NCI-H510A treated with DMSO at 0.1 percent for 48 hours (cell line): Measurements from ENCODE around the gene RNASEH2B.

Source experiments
- DNase-seq: peaks from one replicate; lab custom pipeline; 2025; lab: John Stamatoyannopoulos, UW

The RNASEH2B gene

DNA sequence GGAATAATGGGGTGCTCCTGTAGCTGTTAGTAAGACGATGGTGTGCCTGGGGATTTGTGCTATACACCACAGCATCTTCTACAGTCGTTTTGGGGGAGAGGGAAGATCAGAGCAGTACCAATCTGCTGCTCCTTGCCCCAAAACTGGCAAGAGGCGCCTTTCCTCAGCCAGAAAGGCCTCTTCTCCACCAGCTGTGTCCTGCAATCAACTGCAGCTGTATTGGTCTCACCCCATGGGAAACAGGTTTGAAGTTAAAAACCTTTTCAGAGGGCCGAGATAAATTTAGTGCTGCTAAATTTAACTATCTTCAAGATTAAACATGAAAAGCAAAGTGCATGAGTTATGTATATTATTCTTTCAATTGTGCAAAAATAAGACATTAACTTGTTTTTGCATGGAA lies 1.2 kb upstream of the RNASEH2B start:
- no peak for DNase-seq

DNA sequence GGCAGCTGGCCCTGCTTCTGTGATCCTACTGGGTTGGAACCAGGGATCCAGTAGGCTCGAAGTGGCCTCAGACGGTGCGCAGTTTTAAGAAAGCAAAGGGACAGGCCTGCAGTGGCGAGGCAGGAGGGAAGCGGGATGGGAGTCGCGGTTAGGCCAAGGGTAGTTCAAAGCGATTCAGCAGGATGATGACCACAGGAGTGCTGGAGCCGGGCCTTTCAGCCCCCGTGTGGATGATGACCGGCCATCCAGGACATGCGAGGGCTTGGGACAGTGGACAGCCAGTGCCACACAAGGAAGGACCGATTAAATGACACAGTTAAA lies 854 bp downstream of the RNASEH2B start:
- DNase-seq: peak; percentile 8

DNA sequence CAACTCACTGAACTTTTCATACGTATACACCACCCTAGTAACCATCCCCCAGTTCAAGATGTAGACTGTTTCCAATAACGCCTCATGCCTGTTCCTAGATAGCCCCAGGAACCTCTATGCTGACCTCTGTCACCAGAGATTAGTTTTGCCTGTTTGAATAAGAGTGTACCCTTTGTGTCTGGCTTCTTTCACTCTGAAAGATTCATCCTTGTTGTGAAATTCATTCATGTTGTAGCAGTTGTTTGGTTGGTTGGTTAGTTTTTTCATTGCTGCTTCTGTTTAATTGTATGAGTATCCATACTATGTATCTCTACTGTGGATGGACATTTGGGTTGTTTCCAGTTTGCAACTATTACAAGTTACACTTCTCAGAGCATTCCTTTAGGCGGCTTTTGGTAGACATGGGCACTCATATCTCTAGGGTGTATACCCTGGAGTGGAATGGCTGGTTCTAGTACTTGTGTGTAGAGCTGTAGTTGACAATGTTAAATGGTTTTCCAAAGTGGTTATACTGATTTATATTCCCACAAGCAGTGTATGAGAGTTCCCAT lies 1.6 kb downstream of the RNASEH2B start:
- DNase-seq: peak; percentile 32

DNA sequence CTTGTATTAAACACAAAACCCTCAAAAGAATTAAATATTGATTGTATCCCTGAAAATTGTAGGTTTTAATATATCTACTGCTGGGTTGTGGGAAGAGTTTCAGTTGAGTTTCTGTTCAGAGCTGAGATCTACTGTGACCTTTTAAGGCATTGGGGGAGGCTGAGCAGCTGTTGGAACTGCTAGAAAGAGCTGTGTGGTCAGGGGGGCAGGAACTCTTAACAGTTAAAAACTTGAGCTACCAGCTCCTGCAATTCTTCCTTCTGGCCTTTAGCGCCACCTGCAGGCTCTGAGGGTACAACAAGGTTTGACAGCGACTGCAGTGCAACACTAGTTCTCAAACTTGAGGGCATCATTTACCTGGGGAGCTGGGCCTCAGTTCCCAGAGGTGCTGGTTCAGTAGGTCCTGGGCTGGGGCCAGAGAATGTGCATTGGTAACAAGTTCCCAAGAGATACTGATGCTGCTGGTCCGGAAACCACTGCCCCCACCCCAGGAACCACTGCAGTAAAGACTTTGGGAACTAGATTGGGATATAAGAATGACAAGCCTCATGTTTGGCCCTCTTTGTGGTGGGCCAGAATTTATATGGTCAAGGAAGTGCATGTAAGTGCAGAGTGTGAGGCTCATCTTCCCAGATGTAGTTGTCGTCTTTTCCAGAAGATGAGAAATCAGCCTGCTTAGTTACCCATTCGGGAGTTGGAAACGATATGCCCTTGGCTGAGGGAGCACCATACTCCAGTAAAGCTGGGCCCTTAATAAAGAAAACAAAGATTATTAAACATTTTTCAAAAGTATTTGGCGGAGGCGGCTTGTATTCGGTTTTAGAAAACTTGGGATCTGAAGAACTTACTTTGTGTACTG lies 2.6 kb downstream of the RNASEH2B start:
- peak; percentile 81 for DNase-seq

DNA sequence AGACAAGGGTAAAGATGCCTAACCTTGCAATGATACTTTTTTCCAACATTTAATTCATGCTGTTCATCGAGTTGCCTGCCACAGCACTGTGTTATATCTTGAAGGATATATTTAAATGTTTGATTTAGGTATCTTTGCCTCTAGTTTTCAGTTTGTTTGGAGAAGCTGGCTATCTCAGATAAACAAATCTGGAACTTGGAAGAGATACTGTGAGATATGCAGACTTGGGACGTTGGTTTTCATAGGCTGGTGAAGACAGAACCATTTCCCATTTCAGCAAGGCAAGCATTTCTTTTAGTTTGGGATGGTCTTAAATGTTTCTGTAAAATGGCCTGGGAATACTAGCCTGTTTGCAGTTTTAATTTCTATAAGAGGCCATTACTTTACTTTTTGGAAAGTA lies 3.3 kb downstream of the RNASEH2B start:
- no peak for DNase-seq

DNA sequence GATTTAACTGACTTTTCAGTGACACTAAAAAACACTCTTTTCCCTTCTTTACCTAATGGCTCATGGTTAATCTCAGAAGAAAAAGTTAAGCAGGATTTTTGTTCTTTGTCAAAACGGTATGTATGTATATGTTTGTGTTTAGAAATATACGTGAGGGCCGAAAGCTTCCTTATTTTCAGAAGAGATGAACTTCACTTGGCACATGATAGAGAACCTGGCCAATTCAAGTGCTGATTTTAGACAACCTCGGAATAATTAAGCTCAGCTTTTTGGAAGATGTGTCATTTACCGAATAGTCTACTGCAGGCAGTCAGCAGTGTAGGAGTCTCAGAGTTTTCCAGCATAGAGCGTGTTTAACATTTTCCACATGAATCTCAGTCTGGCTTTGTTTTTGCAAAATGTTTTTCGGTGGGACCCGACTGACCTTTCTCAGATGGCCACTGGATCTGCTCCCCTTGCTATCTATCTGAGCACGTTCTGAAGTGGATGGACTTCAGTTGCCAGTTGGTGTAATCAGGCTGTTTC lies 4.6 kb downstream of the RNASEH2B start:
- no peak for DNase-seq

DNA sequence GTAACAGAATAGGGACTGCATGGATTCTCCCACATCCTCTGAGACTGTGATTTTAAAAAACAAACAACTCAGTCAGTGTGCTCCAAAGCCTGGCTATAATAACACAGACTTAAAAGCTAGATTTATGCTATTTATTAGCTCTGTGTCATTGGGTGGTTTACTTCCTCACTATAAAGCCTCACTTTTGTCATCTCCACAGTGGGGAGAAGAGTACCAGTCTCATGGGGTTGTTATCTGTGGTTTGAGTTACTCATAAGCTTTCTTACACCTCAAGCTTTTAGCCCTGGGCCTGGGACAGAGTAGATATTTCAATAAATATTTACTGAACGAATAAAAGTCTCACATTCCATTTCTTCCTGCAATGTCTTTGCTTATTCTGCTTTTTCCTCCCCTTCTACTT lies 5.3 kb downstream of the RNASEH2B start:
- DNase-seq: no peak

DNA sequence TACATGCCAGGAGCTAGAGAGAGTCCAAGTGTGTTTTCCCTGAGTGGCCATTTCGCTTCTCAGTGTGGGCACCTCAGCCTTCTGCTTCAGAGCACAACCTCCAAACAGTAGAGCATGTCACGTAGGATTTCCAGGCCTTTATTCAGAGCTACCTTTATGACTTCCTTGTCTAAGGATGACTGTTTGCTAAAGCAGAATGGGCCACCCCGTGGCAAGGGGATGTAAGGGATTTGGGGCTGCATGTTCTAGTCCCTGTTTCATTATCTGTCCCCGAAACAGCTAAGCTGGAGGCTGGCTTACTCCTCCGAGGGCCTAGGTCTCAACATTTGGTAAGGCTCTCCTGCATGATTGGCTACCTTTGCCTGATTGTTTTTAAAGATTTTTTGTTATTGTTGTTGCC lies 6.0 kb downstream of the RNASEH2B start:
- no peak for DNase-seq

DNA sequence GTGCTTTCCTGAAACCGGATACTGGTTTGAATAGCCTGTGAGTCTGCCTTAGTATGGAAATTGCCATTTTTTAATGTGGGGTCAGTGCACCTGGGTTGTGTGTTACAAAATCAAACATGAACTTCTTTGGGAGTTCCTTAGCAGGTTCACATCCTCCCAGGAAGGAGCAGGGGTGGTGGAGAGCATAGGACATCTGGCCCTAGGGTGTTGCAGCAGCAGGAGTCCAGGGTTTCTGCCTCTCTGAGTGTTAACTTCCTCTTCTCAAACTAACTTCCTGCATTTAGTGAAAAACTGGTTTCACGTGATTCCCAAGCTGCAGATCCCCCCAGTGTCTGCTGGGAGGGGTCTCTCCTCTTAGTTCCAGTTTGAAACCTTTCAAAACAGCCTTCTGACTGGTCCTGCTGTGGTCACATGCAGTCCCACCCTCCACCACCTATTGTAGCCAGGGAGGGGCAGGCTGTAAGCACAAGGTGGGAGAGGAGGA lies 7.2 kb downstream of the RNASEH2B start:
- no peak for DNase-seq

DNA sequence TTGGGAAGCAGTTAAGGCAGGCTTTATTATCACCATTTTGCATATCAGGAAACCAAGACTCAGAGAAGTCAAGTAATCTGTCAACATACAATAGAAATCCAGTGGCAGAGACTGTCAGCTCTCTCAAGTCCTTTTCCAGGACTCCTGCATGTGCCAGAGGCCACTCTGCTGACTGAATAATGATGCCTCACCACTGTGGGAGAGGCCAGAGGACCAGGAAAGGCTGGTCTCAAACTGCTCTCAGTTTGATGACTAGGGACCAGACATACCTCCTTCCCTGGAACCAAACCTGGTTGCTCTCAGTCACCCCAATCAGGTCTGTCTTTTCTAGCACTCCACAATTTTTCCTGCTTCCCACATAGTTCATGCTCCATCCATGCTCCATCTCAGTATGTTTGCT lies 8.0 kb downstream of the RNASEH2B start:
- DNase-seq: no peak

DNA sequence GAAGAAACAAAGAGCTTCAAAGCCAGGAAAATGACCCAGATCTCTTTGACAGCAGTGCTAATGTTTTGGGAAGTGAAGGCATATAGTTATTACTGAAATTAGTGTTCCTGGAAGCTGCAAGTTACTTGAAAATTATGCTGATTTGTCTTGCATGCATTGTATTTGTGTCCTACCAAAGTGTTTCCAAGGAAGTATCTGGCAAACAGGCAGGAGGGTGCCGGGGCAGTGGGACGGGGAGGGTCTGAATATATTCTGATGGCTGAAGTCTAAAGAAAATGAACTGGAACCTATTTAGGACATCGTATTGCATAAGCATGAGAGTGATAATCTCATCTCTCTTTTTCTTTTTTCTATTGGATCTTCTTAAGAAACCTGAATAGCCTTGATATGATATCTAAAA lies 9.0 kb downstream of the RNASEH2B start:
- no peak for DNase-seq

DNA sequence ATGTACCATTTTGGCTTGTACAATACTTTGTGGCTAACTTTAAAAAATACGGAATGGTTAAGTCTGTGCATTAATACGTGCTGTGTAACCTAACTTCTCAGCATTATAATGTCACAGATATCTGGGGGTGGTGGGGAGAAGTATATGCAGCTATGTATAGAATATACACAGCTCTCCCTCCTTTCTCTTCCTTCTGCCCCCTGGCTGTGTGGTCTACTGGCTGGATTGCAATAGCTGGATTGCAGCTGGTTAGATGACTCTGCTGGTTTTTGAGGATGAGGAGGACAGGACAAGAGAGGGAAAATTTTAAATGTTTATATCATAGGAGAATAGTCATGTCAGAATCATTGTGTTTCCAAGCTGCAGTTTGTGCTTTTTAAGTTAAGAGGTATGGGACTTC lies 9.7 kb downstream of the RNASEH2B start:
- DNase-seq: no peak

DNA sequence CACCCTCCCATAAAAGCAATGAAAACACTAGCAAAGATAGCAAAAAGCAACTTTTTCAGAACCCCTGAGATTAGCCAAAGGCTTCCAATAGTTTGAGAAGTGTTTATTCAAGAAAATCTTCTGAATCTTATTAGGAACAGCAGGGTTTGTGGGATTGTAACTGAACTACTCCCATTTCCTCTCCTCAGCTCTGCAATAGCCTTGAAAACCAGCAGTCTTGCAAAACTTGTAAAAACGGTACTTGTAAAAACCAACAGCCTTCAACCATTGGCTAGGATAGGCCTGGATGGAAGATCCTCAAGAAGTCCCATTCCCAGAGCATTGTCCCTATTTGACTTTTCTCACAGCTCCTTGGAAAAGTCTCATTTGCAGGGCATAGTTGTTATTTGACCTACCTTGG lies 12.1 kb downstream of the RNASEH2B start:
- DNase-seq: no peak

DNA sequence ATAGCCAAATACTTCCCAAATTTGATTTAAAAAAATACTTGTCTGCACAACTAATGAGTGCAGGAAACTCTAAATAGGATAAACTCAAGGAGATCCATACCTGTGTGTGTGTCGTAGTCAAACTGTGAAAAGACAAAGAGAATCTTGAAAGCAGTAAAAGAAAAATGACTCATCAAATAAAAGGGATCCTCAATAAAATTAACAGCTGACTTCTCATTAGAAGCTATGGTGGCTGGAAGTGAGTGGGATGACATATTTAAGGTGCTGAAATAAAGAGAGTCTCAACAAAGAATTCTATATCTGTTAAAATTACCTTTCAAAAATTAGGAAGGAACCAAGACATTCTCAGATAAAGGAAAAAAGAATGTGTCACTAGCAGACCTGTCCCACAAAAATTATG lies 13.7 kb downstream of the RNASEH2B start:
- DNase-seq: no peak

DNA sequence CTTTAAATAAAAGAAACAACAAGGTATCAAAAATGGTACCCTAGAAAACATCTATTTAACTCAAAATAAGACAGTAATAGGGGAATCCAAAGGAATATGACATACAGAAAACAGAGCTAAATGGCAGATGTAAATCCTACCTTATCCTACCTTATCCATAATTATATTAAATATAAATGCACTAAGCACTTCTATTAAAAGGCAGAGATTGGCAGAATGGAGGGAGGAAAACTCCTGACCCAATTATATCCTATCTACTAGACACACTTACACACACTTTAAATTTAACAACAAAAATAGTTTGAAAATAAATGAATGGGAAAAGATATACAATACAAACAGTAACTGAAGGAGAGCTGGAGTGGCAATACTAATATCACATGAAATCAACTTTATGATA lies 14.4 kb downstream of the RNASEH2B start:
- no peak for DNase-seq

DNA sequence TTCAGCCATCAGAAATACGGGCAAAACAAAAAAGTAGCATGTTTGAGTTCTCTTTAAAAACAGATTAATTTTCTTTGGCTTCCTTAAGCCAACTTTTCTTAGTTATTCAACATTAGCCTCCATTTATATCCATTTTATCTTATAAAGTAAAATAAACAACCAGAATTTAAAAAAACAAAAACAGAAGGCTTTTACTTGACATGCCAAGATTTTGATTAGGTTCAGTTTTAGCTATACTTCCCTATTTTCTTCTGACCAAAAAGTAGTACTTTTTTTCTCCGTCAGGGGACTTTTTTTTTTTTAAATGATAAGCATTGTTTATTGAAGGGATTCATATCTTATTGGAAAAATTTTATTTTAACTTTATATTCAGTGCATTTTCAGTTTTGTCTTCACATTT lies 18.1 kb downstream of the RNASEH2B start:
- DNase-seq: no peak

DNA sequence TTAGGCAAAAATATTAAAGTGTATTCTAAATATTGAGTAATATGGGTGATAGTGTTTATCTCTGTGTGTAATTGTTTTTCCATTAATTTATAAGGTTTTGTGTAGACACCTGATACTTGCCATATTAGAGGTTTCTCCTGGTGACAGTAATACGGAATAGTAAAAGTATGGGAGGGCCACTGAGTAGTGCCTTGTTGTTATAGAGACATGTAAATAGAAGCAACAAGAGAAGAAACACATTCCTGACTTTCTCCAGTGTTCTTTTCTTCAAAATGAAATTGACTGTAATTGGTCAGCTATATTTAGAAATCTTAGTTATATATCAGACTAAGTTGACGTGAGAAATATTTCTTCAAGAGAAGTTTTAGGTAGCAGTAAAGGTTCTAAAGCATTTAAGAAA lies 18.5 kb downstream of the RNASEH2B start:
- no peak for DNase-seq

DNA sequence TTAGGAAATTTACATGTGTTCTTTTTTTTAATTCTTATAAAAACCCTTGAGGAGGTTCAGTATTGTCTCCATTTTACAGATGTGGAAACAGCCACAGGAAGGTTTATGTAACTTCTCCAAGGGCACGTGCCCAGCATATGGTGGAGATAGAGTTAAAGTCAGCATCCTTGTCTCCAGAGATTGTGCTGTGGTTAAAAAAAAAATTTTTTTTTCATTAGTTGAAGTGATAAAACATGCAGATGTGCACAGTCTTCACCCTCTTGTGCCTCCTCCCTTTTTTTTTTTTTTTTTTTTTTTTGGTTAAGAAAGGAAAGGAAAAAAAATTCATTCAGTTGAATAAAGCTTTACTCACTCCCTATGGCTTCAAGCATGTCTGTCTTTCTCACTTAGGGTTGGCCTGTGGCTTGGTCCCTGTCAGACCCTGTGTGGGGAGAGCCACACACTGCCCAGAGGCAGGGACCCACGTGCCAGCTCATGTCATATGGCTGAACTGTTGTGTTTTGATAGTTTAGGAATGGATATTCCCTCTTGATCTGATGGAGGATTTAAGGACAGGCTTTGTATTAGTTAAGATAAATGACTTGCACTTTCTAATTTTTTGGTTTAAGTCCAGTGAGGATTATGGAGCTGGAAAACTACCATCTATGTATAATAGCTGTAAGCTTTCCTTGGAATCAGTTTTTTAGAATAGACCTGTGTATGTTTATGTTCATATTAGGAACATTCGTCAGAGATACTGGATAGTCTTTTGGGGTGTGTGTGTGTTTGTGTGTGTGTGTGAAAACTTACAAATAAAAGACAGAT lies 19.3 kb downstream of the RNASEH2B start:
- DNase-seq: no peak

DNA sequence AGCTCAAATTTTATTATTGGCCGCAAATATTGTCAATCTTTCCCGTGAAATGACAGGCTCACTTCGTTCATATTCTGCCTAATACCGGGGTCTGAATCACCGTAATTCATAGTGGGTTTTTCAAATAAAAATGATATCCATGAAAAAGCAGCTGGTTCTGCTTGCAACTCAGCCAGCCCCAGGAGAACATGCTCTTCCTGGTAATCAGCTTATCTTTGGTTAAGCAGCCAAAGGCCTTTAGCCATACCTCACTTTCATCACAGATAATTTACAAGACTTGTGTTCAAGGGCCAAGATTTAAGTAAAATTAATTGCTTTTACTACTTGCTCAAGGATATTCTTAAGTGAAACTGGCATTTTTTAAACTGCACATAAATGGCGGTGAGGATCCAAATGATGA lies 22.5 kb downstream of the RNASEH2B start:
- no peak for DNase-seq

DNA sequence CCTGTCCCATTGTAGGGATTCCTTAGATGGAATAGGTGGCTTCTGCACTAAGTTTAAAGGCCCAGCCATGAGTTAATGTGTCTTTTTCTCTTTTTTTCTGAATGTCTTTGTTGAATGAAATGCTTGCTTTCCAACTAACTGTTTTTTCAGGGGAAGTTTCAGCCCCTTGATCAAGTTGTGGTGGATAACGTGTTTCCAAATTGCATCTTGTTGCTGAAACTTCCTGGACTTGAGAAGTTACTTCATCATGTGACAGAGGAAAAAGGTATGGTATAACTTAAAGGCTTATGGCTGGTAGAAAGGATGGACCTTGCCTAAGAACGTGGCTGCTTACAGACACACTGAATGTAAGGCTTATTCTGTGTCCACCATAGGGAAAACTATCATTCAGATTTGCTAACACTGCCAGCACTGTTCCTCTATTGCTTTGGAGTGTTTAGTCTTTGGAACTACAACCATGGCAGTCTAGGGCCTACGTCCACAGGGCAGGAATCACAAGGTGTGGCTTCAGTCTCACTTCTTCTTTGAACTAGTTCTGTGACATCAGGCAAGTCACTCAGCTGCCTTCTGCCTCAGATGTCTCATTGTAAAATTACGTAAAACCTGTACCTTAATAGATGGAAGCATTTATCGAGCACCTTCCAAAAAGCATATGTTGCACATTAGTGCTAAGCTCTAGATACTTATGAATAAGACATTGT lies 25.3 kb downstream of the RNASEH2B start:
- DNase-seq: no peak

DNA sequence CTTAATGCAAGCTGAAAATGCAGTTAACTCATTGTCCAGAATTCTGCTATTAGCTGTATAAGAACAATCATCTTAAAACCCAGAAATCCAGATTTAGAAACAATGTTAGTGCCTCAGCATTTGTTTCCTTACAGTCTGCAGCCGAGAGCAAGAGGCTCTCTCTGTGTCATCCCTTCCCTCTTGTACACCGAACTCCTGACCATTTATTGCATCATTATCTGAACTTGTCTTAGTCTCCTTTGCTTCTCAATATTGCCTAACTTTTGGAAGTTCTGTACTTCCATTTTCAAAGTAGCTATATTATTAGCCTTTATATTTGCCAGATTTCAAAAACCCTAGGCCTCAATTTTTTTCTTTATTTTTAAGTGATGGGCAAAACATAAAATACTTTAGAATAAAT lies 27.1 kb downstream of the RNASEH2B start:
- no peak for DNase-seq

DNA sequence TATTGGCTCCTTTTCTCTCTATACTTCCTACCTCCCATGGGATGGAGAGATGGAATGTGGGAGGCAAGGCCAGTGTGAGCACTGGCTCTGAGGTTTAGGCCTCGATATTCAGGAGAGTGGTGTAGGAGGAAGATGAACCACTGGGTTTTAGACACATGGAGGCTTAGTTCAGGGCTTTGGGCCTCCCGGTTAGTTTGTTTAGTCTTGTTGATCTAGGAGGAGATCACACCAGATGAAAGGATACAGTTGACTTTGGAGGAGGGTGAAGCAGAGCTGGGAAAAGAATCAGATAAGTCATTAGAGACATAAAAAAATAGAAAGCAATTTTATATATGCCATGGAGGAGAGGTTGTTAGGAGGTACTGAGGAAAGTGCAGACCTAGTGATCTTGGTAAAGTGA lies 30.9 kb downstream of the RNASEH2B start:
- DNase-seq: peak; percentile 4
